Amygdala (tissue), 56 donors: ENCODE data around the gene RGS5.
"Not testable (repeated sequence)": the region's sequence is repeated elsewhere in the genome, so short reads cannot be mapped to it uniquely, and the experiment has no call there.

ENCODE experiments used
- DNase-seq, 56 donors: peaks; one replicate each; lab custom pipeline; 2025; lab: John Stamatoyannopoulos, UW

The RGS5 gene, protein sequence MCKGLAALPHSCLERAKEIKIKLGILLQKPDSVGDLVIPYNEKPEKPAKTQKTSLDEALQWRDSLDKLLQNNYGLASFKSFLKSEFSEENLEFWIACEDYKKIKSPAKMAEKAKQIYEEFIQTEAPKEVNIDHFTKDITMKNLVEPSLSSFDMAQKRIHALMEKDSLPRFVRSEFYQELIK

DNA sequence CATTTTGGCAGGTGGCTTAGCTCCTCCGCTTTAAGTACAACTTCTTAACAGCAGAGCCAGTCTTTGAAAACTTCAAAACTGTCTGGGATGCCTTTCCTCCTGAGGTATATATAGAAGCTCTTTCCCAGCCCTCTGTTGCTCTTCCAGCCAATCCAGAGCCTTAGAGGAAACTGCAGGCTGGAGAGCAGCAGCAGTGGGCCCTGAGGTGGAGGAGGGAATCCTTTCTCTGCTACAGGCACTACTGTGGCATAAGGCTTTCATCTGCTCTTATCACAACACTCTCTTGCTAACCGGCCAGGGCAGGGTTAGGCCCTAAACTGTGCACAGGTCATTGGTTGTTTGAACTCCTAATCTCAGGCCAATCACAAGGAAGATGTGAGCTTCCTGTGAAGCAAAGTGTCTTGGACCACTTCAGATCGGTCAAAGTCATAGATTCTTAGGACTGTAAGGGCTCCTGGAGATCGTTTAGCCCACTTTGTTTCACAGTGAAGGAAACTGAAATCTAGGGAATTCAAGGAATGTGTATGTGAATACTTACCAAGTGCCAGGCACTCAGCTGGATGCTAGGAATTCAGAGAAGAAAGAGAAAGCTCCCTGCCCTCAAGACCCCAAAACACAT is at the start of gene RGS5:
RGS5 (minus strand) TSS at position 84 of the 619 bp plus-strand sequence; CDS start at position 3, 81 bp downstream.
- DNase-seq, result no peak

DNA sequence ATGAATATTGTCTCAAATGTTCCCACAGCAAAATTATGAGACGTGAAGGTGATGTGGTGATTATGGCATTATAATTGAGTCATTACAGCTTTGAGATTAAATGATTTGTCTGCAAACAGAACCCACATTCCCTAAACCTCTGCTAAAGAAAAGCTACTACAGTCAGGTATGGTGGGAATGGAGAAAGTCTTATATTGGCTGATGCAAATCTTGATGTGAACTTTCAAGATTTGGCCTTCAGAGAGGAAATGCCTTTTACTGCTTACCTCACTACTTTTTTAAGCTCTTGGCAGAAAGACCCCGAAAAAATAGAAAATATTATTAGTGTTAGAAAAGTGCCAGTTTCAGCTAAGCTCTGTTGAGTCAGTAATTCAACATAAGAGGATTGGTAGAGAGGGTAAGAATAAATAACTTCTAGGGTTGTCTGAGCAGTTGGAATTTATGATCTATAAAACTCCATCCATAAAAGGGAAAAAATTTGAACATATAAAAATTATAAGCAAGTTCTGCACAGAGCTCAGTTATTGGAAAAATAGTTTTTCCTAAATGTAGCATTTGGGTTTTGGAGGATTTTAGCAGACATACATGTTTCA is 47.8 kb upstream of the RGS5 start:
- no peak for DNase-seq

DNA sequence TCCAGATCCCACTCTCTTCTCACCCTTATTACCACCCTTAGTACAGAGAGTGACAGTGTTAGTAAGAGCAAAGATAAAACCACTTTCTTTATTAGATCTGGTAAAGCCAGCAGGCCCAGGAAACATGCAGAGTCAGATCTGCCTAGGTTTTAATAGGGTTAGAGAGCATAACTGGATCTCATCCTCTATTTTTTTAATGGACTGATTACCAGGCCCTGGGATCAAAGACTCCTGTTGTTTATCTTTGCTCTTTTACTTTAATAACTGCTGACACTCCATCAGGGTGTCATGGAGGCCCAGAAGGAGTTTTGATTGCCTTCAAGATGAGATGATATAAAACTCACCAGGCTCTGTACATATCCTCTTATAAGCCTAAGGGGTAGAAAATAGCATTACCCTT is 45.3 kb upstream of the RGS5 start:
- no peak for DNase-seq

DNA sequence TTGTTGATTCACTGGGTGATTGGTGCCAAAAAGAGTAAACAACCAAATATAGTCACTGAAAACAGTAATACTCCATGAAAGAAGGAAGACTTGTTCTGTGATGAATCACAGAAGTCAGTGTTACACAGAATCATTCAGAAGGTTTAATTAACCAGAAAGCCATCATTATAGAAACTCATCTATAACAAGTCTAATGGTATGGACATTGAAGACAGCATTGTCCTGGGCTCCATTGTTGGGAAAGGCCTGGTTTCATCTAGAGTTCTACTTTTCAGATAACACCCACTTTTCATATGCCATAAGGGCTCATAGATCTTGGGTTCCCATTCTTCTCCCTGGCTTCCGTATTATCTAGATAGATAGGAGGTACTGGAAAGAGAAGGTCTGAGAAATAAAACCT is 41.9 kb upstream of the RGS5 start:
- not testable (repeated sequence) for DNase-seq

DNA sequence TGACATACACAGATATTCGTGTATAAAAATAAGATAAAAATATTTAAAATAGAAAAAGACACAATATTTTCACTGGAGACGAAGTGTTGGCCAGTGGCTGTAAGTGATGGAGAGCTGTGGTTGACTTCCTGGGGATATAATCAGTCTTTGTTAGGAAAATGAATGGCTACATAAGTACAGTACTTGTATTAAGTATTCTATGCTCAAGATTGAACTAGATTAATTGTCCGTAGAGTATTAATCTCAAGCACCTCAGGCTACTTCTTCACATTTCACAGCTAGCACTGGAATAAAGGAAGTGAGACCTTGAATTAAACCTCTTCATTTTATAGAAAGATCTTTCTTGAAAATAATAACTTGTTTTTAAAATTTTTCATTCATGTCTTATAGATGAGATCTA is 39.0 kb upstream of the RGS5 start:
- DNase-seq, result no peak

DNA sequence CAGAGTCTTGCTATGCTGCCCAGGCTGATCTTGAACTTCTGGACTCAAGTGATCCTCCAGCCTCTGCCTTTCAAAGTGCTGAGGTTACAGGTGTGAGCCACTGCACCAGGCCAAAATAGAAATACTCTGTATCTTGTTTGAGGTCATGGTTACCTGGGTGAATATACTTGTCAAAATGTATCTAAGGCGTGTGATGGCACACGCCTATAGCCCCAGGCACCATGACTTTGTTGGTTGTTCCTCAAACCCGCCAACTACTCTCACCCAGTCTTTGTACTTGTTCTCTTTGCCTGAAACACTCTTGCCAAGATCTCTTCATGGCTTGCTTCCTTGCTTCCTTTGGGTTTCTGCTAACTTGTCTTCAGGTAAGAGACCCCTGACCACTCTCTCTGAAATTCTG is 38.0 kb upstream of the RGS5 start:
- no peak for DNase-seq

DNA sequence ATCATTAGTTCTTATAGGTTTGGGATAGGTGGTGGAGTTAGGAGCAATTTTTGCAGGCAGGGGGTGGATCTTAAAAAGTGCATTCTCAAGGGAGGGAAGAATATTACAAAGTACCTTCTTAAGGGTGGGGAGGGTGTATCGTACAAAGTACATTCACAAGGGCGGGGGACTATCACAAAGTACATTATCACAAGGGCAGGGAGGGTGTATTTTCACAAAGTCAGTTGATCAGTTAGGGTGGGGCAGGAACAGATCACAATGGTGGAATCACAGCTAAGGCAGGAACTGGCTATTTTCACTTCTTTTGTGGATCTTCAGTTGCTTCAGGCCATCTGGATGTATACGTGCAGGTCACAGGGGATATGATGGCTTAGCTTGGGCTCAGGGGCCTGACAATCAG is 30.9 kb upstream of the RGS5 start:
- not testable (repeated sequence) for DNase-seq

DNA sequence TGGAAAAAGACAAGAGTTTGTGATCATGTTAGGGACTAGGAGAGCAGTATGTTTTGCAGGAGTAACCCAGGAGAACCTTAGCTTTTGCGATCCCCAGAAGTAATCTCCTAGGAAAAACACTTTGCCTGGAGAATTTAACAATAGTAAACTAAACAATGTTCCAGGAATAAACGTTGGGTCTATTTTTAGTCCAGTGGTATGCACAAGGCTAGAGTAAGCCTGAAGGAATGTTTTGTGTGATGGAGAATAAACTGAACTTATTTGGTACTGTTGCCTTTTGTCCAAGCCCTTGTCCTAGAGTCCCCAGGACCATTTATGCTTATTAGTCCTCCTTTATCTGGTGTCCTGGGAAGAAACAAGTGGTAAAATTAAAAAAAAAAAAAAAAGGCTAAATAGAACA is 28.7 kb upstream of the RGS5 start:
- no peak for DNase-seq

DNA sequence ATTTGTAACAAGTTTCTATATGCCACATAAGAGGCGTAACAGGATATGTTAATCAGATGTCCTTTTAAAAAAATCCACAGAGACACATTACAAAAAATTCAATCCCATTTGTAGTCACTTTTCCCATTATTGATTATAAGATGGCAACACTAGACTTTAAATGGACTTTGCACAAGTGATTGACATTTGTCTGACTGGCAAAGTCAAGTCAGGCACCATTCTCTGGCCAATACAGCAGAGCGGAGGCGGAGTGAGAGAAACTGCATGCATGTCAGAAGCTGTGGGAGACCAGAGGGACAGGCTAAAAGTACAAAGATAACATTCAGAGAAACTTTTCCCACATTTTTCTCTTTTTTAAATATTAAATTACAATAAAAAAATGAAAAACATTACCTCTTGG is 28.1 kb upstream of the RGS5 start:
- no peak for DNase-seq

DNA sequence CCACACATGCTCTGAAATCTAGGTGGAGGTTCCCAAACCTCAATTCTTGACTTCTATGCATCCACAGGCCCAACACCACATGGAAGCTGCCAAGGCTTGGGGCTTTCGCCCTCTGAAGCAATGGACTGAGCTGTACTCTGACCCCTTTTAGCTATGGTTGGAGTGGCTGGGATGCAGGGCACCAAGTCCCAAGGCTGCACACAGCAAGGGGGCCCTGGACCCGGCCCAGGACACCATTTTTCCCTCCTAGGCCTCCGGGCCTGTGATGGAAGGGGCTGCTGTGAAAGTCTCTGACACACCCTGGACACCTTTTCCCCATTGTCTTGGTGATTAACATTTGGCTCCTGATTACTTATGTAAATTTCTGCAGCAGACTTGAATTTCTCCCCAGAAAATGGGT is 25.6 kb upstream of the RGS5 start:
- DNase-seq, result not testable (repeated sequence)

DNA sequence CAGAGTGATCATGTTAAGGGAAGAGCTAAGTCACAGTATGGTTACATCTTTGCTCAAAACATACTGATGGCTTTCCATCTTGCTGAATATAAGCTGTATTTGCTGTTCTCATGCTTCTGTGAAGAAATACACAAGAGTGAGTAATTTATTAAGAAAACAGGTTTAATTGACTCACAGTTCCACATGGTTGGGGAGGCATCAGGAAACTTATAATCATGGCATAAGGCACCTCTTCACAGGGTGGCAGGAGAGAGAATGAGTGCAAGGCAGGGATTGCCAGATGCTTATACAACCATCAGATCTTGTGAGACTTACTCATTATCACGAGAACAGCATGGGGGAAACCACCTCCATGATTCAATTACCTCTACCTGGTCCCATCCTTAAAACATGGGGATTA is 24.4 kb upstream of the RGS5 start:
- DNase-seq, result no peak

DNA sequence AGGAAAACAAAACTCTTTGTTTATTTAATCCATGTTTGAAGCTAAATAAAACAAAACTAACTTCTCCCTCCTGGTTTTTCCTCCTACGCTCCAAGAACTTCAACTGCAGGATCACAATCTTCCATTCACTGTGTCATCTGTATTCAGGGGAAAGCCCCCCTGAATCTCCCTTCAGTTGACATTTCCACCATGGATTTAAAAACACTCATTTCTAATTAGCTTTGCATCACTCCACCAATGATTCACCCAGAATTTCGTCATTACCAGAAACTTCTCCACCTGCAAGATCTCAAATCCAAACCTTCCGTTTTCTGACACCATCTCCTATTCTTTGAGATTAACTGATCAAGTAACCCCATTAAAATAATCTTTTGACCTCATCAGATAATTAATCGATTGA is 10.9 kb upstream of the RGS5 start:
- DNase-seq, result no peak

DNA sequence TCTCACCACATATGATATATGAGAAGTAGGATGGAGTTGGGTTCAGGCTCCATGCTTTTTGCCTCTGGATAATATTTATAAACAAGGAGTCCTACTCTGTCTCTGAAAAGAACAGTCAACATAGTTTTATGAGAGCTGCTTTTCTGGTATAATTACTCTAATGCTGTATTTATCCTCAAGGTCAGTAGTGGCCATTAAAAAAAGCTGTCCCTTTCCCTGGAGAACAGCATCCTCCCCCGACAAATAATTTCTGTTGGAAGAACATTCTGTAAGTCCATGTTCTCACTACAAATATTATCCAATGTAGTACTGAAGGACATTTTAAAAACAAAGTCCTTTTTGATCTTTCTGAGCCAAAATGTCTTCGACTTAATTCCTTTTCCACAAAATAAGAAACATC is 9.0 kb upstream of the RGS5 start:
- no peak for DNase-seq

DNA sequence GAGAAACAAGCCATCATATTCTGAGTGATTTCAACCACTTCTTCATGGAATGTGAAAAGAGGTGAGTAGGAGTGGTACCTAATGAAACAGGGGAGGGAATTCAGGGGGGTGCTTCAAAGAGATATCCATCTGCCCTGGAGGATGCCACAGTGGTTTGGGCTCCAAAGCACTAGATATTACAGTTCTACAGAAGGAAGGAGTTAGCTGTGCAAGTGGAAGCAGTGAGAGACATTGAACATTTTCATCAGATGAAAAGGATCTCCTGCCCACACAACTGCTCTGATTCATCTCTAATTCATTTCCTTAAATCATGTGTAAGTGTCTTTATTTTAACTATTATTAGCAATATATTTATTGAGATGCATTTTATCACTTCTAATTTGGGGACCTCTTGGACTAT is 2.8 kb upstream of the RGS5 start:
- DNase-seq, result no peak

DNA sequence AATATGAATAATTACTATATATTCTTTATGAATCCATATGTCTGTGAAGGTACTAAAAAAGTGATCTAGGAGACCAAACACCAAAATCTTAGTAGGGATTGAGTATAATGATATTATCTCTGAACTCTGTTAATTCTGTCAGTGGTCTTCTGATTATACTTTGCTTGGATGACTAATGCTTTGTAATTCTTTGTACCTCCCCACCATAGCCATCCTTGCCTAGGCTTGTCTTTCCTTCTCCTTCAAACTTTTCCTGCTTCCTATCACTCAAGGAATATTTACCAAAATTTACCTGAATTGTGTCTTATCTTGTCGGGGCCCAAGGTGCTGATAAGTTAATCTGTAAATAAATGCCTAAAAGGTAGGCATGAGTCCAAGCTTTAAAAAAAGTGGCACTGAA is 845 bp upstream of the RGS5 start:
- no peak for DNase-seq

DNA sequence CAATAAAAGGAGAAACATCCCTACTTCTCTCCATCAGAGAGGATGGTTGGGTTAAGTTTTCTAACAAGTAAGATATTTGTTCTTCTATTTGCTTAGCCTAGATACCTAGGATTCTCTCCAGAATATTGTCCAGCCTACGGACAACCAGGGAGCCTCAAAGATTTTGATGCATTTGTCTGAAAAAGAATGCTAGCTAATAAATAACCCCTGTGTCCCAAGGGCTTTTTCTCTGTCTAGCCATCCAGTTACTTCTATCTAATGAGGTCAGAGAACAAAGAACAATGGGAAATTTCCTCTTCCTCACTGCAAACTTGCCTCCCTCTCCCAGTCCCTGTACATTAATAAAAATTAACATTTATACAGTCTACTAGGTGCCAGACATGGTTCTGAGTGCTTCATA is 810 bp downstream of the RGS5 start:
- no peak for DNase-seq

DNA sequence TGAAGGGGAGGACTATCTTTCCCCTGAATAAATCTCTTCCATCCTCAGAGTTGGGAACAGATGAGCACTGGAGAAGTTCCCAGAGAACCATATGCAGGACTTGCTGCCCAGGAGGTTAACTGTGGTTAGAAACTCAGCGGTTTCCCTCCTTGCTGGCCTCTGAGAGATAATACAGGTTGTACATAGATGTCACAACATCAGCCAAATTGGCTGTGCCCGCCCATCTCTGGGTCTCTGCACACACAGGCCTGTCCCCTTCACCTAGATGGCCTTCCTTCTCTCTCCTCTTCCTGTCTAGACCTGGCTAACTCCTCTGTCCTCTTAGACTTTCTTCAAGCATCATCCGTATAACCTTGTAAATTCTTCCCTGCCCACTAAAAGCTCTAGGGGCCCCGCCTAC is 5.7 kb downstream of the RGS5 start:
- DNase-seq, result no peak

DNA sequence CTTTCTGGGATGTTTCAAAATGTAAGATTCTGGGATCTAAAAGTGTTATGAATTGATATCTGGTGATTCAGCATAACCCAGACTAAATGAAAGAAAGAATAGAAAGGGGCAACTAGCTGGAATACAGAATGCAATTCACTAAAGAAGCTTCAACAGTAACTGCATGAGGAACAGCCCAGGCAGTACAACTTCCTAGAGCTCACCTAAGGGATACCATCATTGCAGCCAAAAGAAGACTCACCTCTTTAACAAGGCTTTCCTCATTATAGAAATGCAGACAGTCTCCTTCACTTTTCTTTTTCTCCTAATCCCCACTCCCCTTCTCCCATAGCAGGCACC is 6.3 kb downstream of the RGS5 start:
- DNase-seq, result no peak

DNA sequence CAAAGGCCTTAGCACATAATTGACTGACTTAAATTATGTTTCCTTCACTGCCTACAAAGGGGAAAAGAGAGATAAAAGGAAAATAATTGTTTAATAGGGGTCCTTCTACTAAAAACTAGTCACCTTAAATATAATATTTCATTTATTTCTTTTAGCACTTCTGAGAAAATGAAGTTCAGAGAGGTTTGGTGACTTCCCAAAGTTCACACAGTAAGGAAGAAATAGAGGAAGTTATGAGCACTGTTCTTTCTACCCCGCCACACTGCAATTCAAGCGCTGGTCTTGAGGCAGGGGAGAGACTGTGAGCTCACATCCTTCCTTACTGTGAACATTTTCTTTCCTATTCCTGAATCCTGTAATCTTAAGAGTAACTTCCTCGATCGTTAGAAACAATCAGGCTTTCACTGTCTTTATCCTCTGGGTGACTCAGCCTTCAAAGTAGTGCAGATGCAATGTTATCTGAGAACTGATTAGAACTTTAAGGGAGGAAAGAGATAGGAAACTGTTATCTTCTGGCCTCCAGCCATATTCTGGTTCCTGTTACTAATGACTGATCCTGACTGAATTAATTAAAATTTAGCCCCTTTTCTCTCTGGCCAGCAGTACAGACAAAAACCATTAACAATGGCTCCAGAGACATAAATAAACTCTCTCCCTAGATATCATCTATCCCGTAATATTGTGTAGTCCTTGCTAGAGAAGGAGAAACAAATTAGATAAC is 6.8 kb downstream of the RGS5 start:
- no peak for DNase-seq

DNA sequence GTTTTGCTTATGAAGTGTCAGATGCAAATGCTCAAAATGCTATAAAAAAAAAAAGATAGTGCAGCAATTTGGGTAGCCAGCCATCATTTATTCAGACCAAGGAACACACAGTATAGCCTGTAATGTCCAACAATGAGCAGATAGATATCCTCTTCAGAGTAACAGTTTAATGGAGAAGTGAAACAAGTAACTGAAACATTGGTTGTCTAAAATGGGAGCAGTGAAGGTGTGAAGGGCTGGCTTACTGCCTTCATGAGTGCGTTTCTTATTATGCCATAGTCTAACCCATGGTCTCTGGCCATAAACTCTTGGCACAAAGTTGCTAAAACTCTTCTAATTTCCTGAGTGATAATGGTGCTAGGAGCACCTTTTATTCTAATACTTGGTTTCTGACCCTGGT is 11.4 kb downstream of the RGS5 start:
- no peak for DNase-seq

DNA sequence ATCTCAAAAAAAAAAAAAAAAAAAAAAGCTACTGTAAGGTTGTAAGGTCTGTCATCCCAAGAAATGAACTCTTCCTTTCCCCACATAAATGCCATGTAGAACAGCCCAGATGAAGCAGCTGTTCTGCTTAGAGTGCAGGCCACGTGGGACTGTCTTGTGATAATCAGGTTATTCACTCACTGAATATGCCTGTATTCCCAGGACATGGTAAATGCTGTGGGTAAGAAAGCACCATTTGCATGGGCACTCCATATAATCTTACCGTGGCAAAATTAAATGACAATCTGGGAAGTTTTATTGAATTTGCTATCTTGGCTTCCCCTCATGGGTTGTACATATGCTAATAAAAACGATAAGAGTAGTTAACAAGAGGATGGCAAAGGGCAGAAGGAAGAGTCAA is 13.8 kb downstream of the RGS5 start:
- no peak for DNase-seq

DNA sequence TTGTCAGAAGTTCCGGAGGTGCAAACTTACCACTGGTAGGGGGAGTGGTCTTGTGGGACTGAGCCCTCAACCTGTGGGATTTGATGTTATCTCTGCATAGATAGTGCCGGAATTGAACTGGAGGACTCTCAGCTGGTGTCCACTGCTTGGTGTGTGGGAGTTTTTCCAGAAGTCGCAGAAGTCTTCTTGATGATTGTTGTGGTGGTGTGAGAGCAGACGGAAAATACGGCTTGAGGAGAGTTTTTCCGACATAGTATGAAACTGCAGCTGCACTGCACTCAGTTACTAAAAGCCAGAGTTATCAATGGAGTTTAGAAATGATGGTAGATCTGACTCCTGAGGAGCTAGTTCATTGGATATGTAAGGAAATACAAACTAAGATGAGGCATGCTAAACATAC is 14.9 kb downstream of the RGS5 start:
- no peak for DNase-seq
